SH-SY5Y (cell line): ENCODE results near the gene CDH4.

Experiments
- GATA2 ChIP-seq: IDR thresholded peaks from 2 replicates; pipeline ENCODE4 v1.6.1; 2011; ENCODE audit warnings: mild to moderate bottlenecking, low read depth, low read length
- GATA3 ChIP-seq: IDR thresholded peaks from 2 replicates; pipeline ENCODE4 v1.6.1; 2011; ENCODE audit warnings: low read depth, mild to moderate bottlenecking, low read length, moderate library complexity

Gene CDH4

GRCh38 chr20:61968036-61968810 is 716.2 kb downstream of the CDH4 start:
- TF ChIP-seq GATA3 (no peak), GATA2 (no peak)

DNA sequence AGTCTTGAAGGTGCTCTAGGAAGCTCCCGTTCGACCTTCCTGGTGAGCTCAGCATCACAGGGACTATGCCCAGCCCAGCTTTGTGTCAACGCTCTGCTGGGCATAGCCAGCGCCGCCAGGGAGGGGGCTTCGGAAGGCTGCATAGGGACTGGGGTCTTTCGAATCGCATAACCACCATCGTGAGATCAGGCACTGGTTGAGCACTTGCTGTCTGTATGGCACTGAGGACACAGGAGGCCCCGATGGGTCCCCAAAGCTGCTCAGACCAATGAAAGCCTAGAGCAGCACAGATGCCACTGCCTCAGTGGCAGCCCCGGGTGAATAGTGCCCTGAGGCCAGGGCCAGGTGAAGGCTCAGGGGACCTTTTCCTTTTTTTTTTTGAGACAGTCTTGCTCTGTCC is 716.9 kb downstream of the CDH4 start:
- TF ChIP-seq GATA2 (no peak), GATA3 (no peak)

DNA sequence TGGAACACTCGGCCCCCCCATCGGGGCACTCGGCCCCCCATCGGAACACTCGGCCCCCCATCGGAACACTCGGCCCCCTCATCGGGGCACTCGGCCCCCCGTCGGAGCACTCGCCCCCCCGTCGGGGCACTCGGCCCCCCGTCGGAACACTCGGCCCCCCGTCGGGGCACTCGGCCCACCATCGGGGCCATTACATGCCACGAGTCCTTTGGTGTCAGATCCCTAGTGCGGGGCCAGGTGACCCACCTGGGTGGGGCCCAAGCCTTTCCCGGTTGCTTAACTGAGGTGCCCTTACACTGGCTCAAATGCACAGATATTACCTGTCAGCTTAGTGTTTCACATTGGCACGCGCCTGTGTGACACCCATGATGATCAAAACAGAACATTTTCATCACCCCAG is 717.7 kb downstream of the CDH4 start:
- TF ChIP-seq GATA3 (no peak), GATA2 (no peak)

DNA sequence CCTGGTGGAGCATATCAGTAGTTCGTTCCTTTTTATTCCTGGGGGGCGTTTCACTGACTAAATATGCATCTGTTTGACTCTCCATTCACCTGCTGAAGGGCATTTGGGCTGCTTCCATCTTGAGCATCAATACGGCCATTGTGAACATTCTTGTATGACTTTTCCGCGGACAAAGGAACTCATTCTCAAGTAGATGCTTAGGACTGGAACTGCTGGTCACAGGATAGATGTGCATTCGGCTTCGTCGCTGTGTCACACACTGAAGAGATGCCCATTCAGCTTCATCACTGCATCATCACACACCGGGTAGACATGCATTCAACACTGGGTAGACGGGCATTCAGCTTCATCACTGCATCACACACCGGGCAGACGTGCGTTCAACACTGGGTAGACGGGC is 718.3 kb downstream of the CDH4 start:
- TF ChIP-seq GATA2 (no peak), GATA3 (no peak)

DNA sequence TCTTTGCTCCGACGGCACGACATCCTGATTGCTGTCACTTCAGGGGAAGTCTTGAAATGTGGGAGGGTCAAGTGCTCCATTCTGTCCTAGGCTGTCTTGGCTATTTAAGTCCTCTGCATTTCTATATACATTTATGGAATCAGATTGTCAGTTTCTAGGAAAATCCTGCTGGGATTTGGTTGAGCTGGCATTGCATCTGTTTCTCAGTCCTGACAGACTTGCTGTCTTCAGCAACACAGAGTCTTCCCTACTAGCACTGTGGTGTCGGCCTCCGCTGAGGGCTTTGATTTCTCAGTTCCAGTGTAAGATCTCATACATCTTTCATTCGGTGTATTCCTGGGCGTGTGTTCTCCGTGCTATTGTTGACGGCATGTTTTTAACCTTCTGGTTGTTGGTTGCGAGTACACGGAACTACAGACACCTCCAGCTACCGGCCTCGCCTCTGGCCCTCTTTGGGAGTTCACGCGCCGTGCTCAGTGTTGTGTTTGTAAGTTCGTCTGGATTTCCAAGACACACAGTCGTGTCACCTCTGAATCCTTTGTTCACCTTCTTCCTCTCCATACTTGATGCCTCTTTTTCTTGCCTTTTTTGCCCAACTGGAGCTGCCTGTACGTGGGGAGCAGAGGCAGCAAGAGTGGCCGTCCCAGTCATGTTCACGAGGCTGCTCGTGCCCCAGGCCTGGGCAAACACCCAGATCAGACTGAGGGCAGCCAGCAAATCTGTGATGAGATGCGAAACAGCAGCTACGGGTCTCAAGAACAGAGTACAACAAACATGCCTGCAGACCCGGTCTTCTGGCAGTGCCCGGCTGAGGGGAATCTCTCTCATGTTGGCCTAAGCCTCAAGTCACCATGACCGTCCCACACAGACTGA is 720.8 kb downstream of the CDH4 start:
- TF ChIP-seq GATA2 (no peak), GATA3 (no peak)

- no peak for TF ChIP-seq GATA2
These were observed 721.7 kb downstream of the CDH4 start for GRCh38 chr20:61973515-61974356.

DNA sequence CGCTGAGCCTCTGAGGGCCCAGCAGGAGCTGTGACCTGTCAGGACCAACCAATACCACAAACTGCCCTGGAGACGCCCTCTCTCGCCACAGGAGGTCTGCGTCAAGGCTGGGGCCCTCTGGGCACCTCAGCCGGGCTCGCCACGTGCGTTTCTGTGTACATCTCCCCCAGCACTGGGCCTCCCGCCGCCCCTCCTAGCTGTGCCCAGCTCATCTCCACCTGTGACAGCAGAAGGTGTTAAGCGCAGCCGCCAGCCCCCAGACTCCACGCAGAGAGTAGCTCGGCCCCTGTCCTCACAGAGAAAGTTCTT is 722.2 kb downstream of the CDH4 start:
- TF ChIP-seq GATA2 (no peak), GATA3 (no peak)

DNA sequence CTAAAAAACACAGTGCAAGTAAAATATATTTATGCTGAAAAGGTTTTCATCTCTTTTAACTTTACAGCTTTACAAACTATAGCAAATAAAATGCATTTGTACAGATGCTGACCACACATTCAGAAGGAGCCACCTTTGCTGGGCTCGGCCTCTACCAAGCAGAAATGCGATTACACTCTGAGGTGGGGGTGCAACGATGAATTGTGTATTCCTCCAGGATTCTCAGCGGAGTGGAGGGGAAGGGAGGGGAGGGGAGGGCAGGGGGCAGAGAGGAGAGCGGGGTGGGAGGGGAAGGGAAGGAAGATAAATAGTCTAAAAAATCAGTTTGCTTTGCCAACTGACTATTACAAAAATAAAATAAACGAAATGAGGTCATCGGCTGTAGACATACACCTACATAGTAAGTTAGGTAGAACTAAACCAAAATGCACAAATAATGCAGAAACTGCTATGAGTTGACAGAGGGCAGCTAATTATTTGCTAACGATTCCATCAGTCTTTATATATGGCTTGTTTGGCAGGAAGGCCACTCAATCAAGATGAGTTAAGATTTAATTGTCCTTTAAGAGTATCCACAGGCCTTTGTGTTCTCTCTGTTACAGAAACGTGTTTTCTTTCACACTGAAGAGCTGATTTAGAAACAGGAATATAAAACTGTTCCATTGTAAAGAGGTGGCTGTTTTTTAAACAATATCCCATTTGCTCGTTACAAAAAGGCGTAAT is 723.5 kb downstream of the CDH4 start:
- TF ChIP-seq GATA2, result no peak
- TF ChIP-seq GATA3, result no peak

- TF ChIP-seq GATA3, result no peak
- no peak for TF ChIP-seq GATA2
These were observed 724.2 kb downstream of the CDH4 start for GRCh38 chr20:61976263-61976643.

GRCh38 chr20:61976644-61977418 is 724.8 kb downstream of the CDH4 start:
- no peak for TF ChIP-seq GATA3
- TF ChIP-seq GATA2, result no peak

DNA sequence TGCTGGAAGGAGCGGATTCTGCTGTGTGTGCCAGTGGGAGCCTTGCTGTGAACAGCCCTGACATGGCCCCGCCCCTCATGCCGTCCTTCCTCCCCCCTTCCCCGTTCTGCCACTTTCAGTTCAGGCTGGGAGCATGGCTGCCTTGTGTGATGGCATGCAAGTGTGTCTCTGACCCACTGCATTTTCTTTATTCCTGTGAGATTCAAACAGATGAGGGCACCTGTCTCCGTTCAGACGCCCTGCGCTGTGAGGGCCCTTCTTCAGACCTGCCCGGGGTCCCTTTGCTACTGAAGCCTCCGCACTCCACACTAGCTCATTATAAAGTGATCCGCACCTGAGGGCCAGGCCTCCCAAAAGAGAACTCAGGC is 725.3 kb downstream of the CDH4 start:
- TF ChIP-seq GATA2, result no peak
- TF ChIP-seq GATA3, result no peak

GRCh38 chr20:61978491-61978890 is 726.4 kb downstream of the CDH4 start:
- TF ChIP-seq GATA3, result no peak
- TF ChIP-seq GATA2, result no peak

DNA sequence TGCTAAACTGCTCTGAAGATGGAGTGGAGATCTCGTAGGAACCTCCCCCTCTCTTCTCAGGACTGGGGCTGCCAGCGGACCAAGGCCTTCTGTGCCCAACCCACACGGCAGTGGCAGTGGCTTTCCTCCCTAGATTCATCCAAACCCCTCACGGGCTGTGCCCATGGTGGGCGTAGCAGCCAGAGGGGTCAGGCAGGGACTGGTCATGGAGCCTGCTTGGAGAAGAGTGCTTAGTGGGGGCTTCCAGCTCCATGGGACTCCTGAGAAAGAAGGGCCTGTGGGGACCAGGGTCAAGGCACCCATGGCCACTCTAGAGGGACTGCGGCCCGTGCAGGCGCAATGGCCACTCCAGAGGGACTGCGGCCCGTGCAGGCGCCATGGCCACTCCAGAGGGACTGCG is 727.0 kb downstream of the CDH4 start:
- TF ChIP-seq GATA2, result no peak
- TF ChIP-seq GATA3, result no peak
